ENCODE measurements around the gene GRIA1. TPM values are rescaled to one million over a fixed set of nuclear protein-coding genes. Genes with fewer than 3 reads are reported as not detected.

GRIA1 gene
- total RNA-seq (2022; extraction: Qiagen RNA extraction; ENCODE audit: low read depth): not detected in 5 replicates

DNA sequence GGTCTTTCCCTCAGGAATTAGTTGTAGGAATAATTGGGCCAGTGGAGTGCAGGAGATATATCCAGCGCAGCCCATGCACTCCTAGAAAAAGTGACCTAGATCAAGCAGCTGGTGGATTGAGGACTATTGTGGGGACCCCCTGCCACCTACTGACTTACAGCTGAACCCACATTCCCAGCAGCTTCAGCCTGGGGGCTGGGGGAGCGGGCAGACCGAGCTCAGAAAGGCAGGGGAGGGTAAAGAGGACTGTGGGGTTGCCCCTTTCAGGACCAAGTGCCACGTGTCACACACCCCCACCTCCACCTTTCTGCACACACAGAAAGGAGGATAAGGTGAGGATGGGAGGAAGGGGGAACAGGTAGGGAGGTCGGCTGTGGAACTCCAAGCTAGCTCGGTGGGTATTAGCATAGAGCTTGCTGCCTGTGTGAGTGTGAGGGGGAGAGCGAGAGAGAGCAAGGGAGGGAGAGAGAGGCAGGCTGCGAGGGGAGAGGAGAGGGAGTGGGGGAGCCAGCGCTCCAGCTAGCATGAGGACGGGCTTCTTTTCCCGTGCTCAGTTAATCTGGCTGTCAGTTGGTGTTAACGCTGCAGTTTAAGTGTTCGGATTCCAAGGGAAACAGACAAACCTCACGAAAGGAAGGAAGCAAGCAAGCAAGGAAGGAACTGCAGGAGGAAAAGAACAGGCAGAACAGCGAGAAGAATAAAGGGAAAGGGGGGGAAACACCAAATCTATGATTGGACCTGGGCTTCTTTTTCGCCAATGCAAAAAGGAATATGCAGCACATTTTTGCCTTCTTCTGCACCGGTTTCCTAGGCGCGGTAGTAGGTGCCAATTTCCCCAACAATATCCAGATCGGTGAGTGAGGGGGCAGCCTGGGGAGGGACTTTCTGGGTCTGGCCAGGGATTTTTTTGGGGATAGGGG, at the start of gene GRIA1:
GRIA1 (plus strand) TSS at position 553 of the 920 bp plus-strand sequence.

